Measurements from ENCODE around the gene CBARP.

The CBARP gene

GRCh38 chr19:1223018-1223855, 14.6 kb downstream of the CBARP start (continued):
- TF ChIP-seq ZNF280D (tag by site-specific recombination; IDR thresholded peaks at IDR 0.05): no peak
- TF ChIP-seq ZNF132 (tag by site-specific recombination; IDR thresholded peaks at IDR 0.05; ENCODE audit: borderline replicate concordance): no peak
- no peak for TF ChIP-seq ZNF157 (tag by site-specific recombination; IDR thresholded peaks at IDR 0.05)
- TF ChIP-seq ZBTB48 (tag by site-specific recombination; IDR thresholded peaks at IDR 0.05): peak; percentile 64
- no peak for TF ChIP-seq ZNF449 (tag by site-specific recombination; IDR thresholded peaks at IDR 0.05)
- no peak for TF ChIP-seq ZNF529 (tag by site-specific recombination; IDR thresholded peaks at IDR 0.05; ENCODE audit: insufficient replicate concordance)
- no peak for TF ChIP-seq SP3 (tag by site-specific recombination; IDR thresholded peaks at IDR 0.05)
- TF ChIP-seq GLIS1 (tag by site-specific recombination; IDR thresholded peaks at IDR 0.05): peak; percentile 48
- TF ChIP-seq ZNF639 (tag by site-specific recombination; IDR thresholded peaks at IDR 0.05): peak; percentile 73; the same call in 1 of the 2 replicates
- no peak for TF ChIP-seq KLF16 (tag by site-specific recombination; IDR thresholded peaks at IDR 0.05)
- TF ChIP-seq ZNF121 (tag by site-specific recombination; IDR thresholded peaks at IDR 0.05): no peak
- TF ChIP-seq ZNF549 (tag by site-specific recombination; IDR thresholded peaks at IDR 0.05): no peak
- no peak for TF ChIP-seq GLI4 (tag by site-specific recombination; IDR thresholded peaks at IDR 0.05)
- no peak for TF ChIP-seq ZNF488 (tag by site-specific recombination; IDR thresholded peaks at IDR 0.05)
- no peak for TF ChIP-seq ZNF548 (tag by site-specific recombination; IDR thresholded peaks at IDR 0.05)
- no peak for TF ChIP-seq ZNF596 (tag by site-specific recombination; IDR thresholded peaks at IDR 0.05)
- TF ChIP-seq ZNF426 (tag by site-specific recombination; IDR thresholded peaks at IDR 0.05): no peak
- TF ChIP-seq KLF9 (tag by site-specific recombination; IDR thresholded peaks at IDR 0.05; ENCODE audit: low read depth): no peak
- no peak for TF ChIP-seq ZNF214 (tag by site-specific recombination; IDR thresholded peaks at IDR 0.05; ENCODE audit: borderline replicate concordance)
- no peak for TF ChIP-seq MEIS1 (CRISPR knock-in tag; IDR thresholded peaks at IDR 0.05; ENCODE audit: borderline replicate concordance)
- TF ChIP-seq INSM2 (tag by site-specific recombination; IDR thresholded peaks at IDR 0.05): no peak; the same call in 1 of the 2 replicates
- no peak for TF ChIP-seq ZNF362 (tag by site-specific recombination; IDR thresholded peaks at IDR 0.05)
- no peak for TF ChIP-seq ZBTB6 (tag by site-specific recombination; IDR thresholded peaks at IDR 0.05)
- peak; percentile 71 for TF ChIP-seq KLF17 (tag by site-specific recombination; IDR thresholded peaks at IDR 0.05)
- no peak for TF ChIP-seq ZNF513 (tag by site-specific recombination; IDR thresholded peaks at IDR 0.05)

Data from HEK293 (cell line).